ENCODE data around the gene LRPAP1. TPM values are rescaled to one million over a fixed set of nuclear protein-coding genes. Genes with fewer than 3 reads are reported as not detected.

The LRPAP1 gene
- total RNA-seq, 4 donors from 2014 or later: 112 to 153 (median 123) TPM

- intact Hi-C loops (cut with DNase I; ENCODE audit: low total_unique reads): no loop called here
- no peak overlapping the region for H3K4me3 ChIP-seq (ENCODE audit: low read depth, poor library complexity, severe bottlenecking)
- DNase-seq (ENCODE audit: low spot score in 2 of 2): peak in 1 of 2 donors; percentile 78
- TF ChIP-seq POLR2A (IDR thresholded peaks at IDR 0.05) (no peak), CTCF (IDR thresholded peaks at IDR 0.05) (no peak)
- 83 to 87% methylated on average over 6 to 8 of the region's 8 CpGs for WGBS, 2 donors
Observed at GRCh38 chr4:3524349-3524748, 7.9 kb downstream of the LRPAP1 start.

GRCh38 chr4:3523628-3524221 lies 8.5 kb downstream of the LRPAP1 start:
- 87 to 91% methylated on average over 24 of the region's 24 CpGs for WGBS, 2 donors
- intact Hi-C loops (cut with DNase I; ENCODE audit: low total_unique reads): no loop called here
- peak in 1 of 2 donors; percentile 63 for DNase-seq (ENCODE audit: low spot score in 2 of 2)
- H3K4me3 ChIP-seq (ENCODE audit: low read depth, poor library complexity, severe bottlenecking): no peak overlapping the region
- TF ChIP-seq POLR2A (IDR thresholded peaks at IDR 0.05): no peak
- TF ChIP-seq CTCF (IDR thresholded peaks at IDR 0.05): no peak

GRCh38 chr4:3523146-3523627 lies 9.0 kb downstream of the LRPAP1 start:
- H3K4me3 ChIP-seq (ENCODE audit: low read depth, poor library complexity, severe bottlenecking): no peak overlapping the region
- peak in 1 of 2 donors; percentile 48 for DNase-seq (ENCODE audit: low spot score in 2 of 2)
- intact Hi-C loops (cut with DNase I; ENCODE audit: low total_unique reads): no loop called here
- TF ChIP-seq POLR2A (IDR thresholded peaks at IDR 0.05) (no peak), CTCF (IDR thresholded peaks at IDR 0.05) (no peak)
- 94 to 96% methylated on average over 10 of the region's 10 CpGs for WGBS, 2 donors

- intact Hi-C loops (cut with DNase I; ENCODE audit: low total_unique reads): no loop called here
- H3K4me3 ChIP-seq (ENCODE audit: low read depth, poor library complexity, severe bottlenecking): no peak overlapping the region
- 94 to 95% methylated on average over 7 to 14 of the region's 19 CpGs for WGBS, 2 donors
- TF ChIP-seq POLR2A (IDR thresholded peaks at IDR 0.05): no peak
- no peak for TF ChIP-seq CTCF (IDR thresholded peaks at IDR 0.05)
- peak in 1 of 2 donors; percentile 67 for DNase-seq (ENCODE audit: low spot score in 2 of 2)
Observed at GRCh38 chr4:3522651-3523050, 9.6 kb downstream of the LRPAP1 start.

- intact Hi-C loops (cut with DNase I; ENCODE audit: low total_unique reads): no loop called here
- no peak overlapping the region for H3K4me3 ChIP-seq (ENCODE audit: low read depth, poor library complexity, severe bottlenecking)
- WGBS, 2 donors: 80 to 100% methylated on average over 3 to 12 of the region's 15 CpGs
- TF ChIP-seq CTCF (IDR thresholded peaks at IDR 0.05) (no peak), POLR2A (IDR thresholded peaks at IDR 0.05) (no peak)
- peak in 1 of 2 donors; percentile 77 for DNase-seq (ENCODE audit: low spot score in 2 of 2)
Observed at GRCh38 chr4:3522326-3522640, 9.9 kb downstream of the LRPAP1 start.
